GM19351 (cell line): ENCODE results near the gene TTLL6.
"Not testable (repeated sequence)": the region's sequence is repeated elsewhere in the genome, so short reads cannot be mapped to it uniquely, and the experiment has no call there.

Experiments used
- ATAC-seq: cut with Tn5 transposase; IDR thresholded peaks from one replicate; pipeline ENCODE4 v1.9.1; 2021; ENCODE audit warnings: mild to moderate bottlenecking, moderate library complexity; ENCODE audit not compliant: unreplicated experiment

TTLL6 gene

GRCh38 chr17:48724251-48725003, 92.6 kb downstream of the TTLL6 start:
- ATAC-seq = no peak

- ATAC-seq = no peak
Measured at GRCh38 chr17:48723423-48724250, 93.4 kb downstream of the TTLL6 start.

- no peak for ATAC-seq
Measured at GRCh38 chr17:48722915-48723422, 94.1 kb downstream of the TTLL6 start, which contains the start of gene PRAC2. Gene PRAC2, plus strand, starts transcription at chr17:48723185. Its CDS starts 1,226 bp downstream, at chr17:48724411.

GRCh38 chr17:48722201-48722907, 94.7 kb downstream of the TTLL6 start, which contains the start of gene PRAC1:
Gene PRAC1, minus strand, starts transcription at chr17:48722518. Its CDS starts 126 bp downstream, at chr17:48722392.
- ATAC-seq = no peak

GRCh38 chr17:48721009-48721402, 96.0 kb downstream of the TTLL6 start:
- no peak for ATAC-seq

GRCh38 chr17:48720266-48721008, 96.6 kb downstream of the TTLL6 start:
- ATAC-seq = no peak

- no peak for ATAC-seq
Measured at GRCh38 chr17:48719642-48720265, 97.3 kb downstream of the TTLL6 start.

- no peak for ATAC-seq
Measured at GRCh38 chr17:48718761-48719641, 98.0 kb downstream of the TTLL6 start.

GRCh38 chr17:48718227-48718760, 98.7 kb downstream of the TTLL6 start:
- ATAC-seq = no peak

- no peak for ATAC-seq
Measured at GRCh38 chr17:48717367-48718226, 99.4 kb downstream of the TTLL6 start.

GRCh38 chr17:48716549-48716948, 100.5 kb downstream of the TTLL6 start:
- not testable (repeated sequence) for ATAC-seq

GRCh38 chr17:48715496-48716399, 101.3 kb downstream of the TTLL6 start:
- no peak for ATAC-seq
